Hepatocyte (in vitro differentiated cells): Measurements from ENCODE around the gene FAT1. TPM values are rescaled to one million over a fixed set of nuclear protein-coding genes. Genes with fewer than 3 reads are reported as not detected.
A peak's percentile ranks its signal among the peaks of the same experiment; 100 is the strongest.

Source experiments
- DNase-seq: peaks from one replicate; pipeline ENCODE4 v3.0.0-alpha.2; 2016; ENCODE audit warnings: low spot score
- H2AFZ ChIP-seq: fragments of 200-600 bp; sonication (generic); 2 replicates; pipeline ENCODE4 v1.6.0; 2016; ENCODE audit warnings: antibody characterized with exemption, mild to moderate bottlenecking
- H3K27ac ChIP-seq: fragments of 200-600 bp; sonication (generic); 2 replicates; pipeline ENCODE4 v1.5.1; 2016; ENCODE audit warnings: mild to moderate bottlenecking
- H3K27me3 ChIP-seq: fragments of 200-600 bp; sonication (generic); 2 replicates; pipeline ENCODE4 v1.6.1; 2016
- H3K36me3 ChIP-seq: fragments of 200-600 bp; sonication (generic); replicated peaks from 2 replicates; pipeline ENCODE4 v1.5.1; 2016; ENCODE audit warnings: low read depth; ENCODE audit not compliant: insufficient read depth
- H3K4me1 ChIP-seq: fragments of 200-600 bp; sonication (generic); 2 replicates; pipeline ENCODE4 v1.5.1; 2016; ENCODE audit warnings: mild to moderate bottlenecking, moderate library complexity; ENCODE audit not compliant: insufficient read depth
- H3K4me2 ChIP-seq: fragments of 200-600 bp; sonication (generic); 2 replicates; pipeline ENCODE4 v1.6.0; 2016
- H3K4me3 ChIP-seq: fragments of 200-600 bp; sonication (generic); 2 replicates; pipeline ENCODE4 v1.5.1; 2016; ENCODE audit warnings: mild to moderate bottlenecking
- H3K79me2 ChIP-seq: fragments of 200-600 bp; sonication (generic); 2 replicates; pipeline ENCODE4 v1.6.0; 2017; ENCODE audit warnings: mild to moderate bottlenecking
- H3K9me2 ChIP-seq: fragments of 200-600 bp; sonication (generic); replicated peaks from 2 replicates; pipeline ENCODE4 v1.6.0; 2017; ENCODE audit warnings: mild to moderate bottlenecking; ENCODE audit not compliant: insufficient read depth
- H3K9me3 ChIP-seq: fragments of 200-600 bp; sonication (generic); 2 replicates; pipeline ENCODE4 v1.5.1; 2016; ENCODE audit warnings: low read depth, mild to moderate bottlenecking
- H4K20me1 ChIP-seq: fragments of 200-600 bp; sonication (generic); 2 replicates; pipeline ENCODE4 v1.6.0; 2016; ENCODE audit warnings: mild to moderate bottlenecking; ENCODE audit not compliant: insufficient read depth, poor library complexity, severe bottlenecking
- CTCF ChIP-seq: fragments of 200-600 bp; sonication (generic); IDR thresholded peaks from 2 replicates; pipeline ENCODE4 v1.5.1; 2016; ENCODE audit warnings: antibody characterized with exemption, mild to moderate bottlenecking; ENCODE audit not compliant: poor library complexity
- EZH2 ChIP-seq: fragments of 200-600 bp; sonication (generic); IDR thresholded peaks from 2 replicates; pipeline ENCODE4 v1.6.1; 2016; ENCODE audit warnings: antibody characterized with exemption, mild to moderate bottlenecking, borderline replicate concordance
- EZH2phosphoT487 ChIP-seq: fragments of 200-600 bp; sonication (generic); IDR thresholded peaks from one replicate; pipeline ENCODE4 v1.6.1; 2018; ENCODE audit warnings: antibody characterized with exemption, mild to moderate bottlenecking, low read depth, moderate library complexity; ENCODE audit not compliant: unreplicated experiment, severe bottlenecking
- WGBS: methylation state at CpG from one replicate; pipeline ENCODE4 v1.1.6; 2016; ENCODE audit warnings: low lambda C conversion rate; ENCODE audit errors: missing lambda C conversion rate; 5-methylcytosine and 5-hydroxymethylcytosine counted together
- polyA plus RNA-seq: library from polyadenylated mRNA; unstranded; fragments of >200 nt; fragmentation: Nextera tagmentation; extraction: Ambion mirVana; gene quantifications from 2 replicates; pipeline ENCODE4 v1.2.1, GENCODE V29; 2016
- total RNA-seq: library from RNA; depleted of rRNA; stranded (reverse); fragments of >200 nt; gene quantifications from 2 replicates; pipeline ENCODE4 v1.2.3, GENCODE V29; 2014

Gene FAT1
- total and polyA plus RNA-seq, 2 experiments from 2014 or later: 33.9 to 168 TPM

GRCh38 chr4:186676531-186677161 is 47.0 kb downstream of the FAT1 start:
- H4K20me1 ChIP-seq: peaks cover 51% of the 10 kb centered on the region
- H3K9me2 ChIP-seq: no peaks in the 10 kb centered on the region
- TF ChIP-seq EZH2 (no peak), EZH2phosphoT487 (no peak), CTCF (no peak)
- H3K4me1 ChIP-seq: peaks cover 4% of the 10 kb centered on the region
- H3K27ac ChIP-seq: peak overlapping the region; percentile 14
- no peaks in the 10 kb centered on the region for H3K27me3 ChIP-seq
- peak; percentile 36 for DNase-seq
- no peak overlapping the region for H3K4me3 ChIP-seq
- peaks cover 87% of the 10 kb centered on the region for H3K79me2 ChIP-seq
- no peak overlapping the region for H2AFZ ChIP-seq
- H3K9me3 ChIP-seq: no peaks in the 10 kb centered on the region
- no peaks in the 10 kb centered on the region for H3K36me3 ChIP-seq
- no peak overlapping the region for H3K4me2 ChIP-seq
- 72% methylated on average over 1 of the region's 1 CpG for WGBS

GRCh38 chr4:186669735-186670134 is 53.9 kb downstream of the FAT1 start:
- H4K20me1 ChIP-seq: peaks cover 33% of the 10 kb centered on the region
- WGBS: 35% methylated on average over 5 of the region's 5 CpGs
- no peak overlapping the region for H3K4me2 ChIP-seq
- H2AFZ ChIP-seq: no peak overlapping the region
- no peaks in the 10 kb centered on the region for H3K4me1 ChIP-seq
- H3K4me3 ChIP-seq: no peak overlapping the region
- no peaks in the 10 kb centered on the region for H3K9me2 ChIP-seq
- TF ChIP-seq CTCF (no peak), EZH2 (no peak), EZH2phosphoT487 (no peak)
- H3K27me3 ChIP-seq: no peaks in the 10 kb centered on the region
- H3K9me3 ChIP-seq: no peaks in the 10 kb centered on the region
- no peak for DNase-seq
- no peak overlapping the region for H3K27ac ChIP-seq
- peaks cover 71% of the 10 kb centered on the region for H3K79me2 ChIP-seq
- no peaks in the 10 kb centered on the region for H3K36me3 ChIP-seq

- Histone ChIP-seq H3K9me3 (no peaks in the 10 kb centered on the region), H3K36me3 (no peaks in the 10 kb centered on the region), H3K4me2 (no peak overlapping the region), H3K4me1 (no peaks in the 10 kb centered on the region), H3K27me3 (no peaks in the 10 kb centered on the region), H3K4me3 (no peak overlapping the region), H3K27ac (no peak overlapping the region), H2AFZ (no peak overlapping the region), H3K9me2 (no peaks in the 10 kb centered on the region), H4K20me1 (peaks cover 33% of the 10 kb centered on the region), H3K79me2 (peaks cover 71% of the 10 kb centered on the region)
- TF ChIP-seq EZH2phosphoT487 (no peak), EZH2 (no peak), CTCF (peak; percentile 65)
- 53% methylated on average over 21 of the region's 21 CpGs for WGBS
- DNase-seq: peak; percentile 58
Observed at GRCh38 chr4:186669159-186669731, 54.4 kb downstream of the FAT1 start.
